ENCODE data around the gene CNKSR3.

CNKSR3 gene

DNA sequence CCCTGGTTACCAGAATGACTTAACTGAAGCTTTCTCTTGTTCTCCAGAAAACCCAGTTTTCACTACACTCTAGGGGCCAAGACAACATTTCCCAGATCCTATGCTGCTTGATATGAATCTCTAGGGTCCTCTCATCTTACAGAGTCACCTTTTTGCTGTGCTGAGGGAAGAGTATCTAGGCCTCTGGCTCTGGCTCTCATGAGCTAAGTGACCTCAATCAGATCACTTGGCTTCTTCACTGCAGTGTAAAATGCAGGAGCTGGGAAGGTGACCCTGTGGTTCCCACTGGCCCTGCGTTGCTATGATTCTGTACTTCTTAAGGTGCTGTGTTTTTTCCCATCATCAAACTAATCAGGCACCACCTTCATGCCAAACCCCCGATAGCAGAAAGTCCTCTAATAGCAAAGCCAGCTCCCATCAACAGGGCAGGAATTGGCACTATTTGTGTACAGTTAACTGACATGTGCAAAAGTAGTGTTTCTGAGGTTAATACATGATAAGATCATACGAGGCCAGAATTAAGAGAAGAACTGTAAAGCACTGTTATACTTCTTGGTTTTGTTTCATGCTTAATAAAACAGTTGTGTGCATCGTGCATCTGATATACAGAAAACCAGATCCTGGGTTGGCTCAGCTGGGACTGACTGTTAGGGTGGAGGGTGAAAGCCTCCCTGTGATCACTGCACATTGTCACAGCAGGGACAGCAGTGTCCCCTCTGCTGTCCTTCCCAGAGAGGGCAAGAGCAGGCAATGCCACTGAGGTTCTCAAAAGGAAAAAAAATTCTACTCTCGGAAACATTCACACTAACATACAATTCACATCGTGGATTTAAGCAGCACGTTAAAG lies 46.7 kb downstream of the CNKSR3 start:
- H3K4me1 ChIP-seq (ENCODE audit: control insufficient read depth, insufficient read depth, low read length): peaks cover 18% of the 10 kb centered on the region
- H3K4me3 ChIP-seq (ENCODE audit: low read length): no peak overlapping the region
- H3K36me3 ChIP-seq (ENCODE audit: control insufficient read depth, insufficient read depth, low read length): no peaks in the 10 kb centered on the region
- no peaks in the 10 kb centered on the region for H3K27me3 ChIP-seq (ENCODE audit: control insufficient read depth, insufficient read depth, low read length)
- no peak overlapping the region for H3K9ac ChIP-seq (ENCODE audit: low read length)
- H3K27ac ChIP-seq (ENCODE audit: low read depth, low read length): no peak overlapping the region

DNA sequence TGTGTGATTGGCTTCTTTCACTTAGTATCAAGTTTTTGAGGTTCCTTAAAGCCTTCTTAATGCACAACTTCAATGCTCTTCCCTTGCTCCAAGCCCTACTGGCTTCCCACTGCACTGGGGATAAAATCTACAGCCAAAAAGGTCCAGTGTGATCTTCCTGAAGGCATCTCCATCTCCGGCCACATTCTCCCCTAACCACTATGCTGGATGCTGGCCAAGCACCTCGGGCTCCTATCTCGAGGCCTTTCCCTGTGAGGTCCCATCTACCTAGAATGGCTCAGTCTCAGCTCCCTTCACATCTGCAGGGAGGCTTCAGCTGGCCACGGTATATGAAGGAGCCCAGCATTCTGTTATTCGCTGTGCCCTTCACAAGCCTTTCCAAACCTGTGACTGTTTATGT lies 48.1 kb downstream of the CNKSR3 start:
- peaks cover 29% of the 10 kb centered on the region for H3K4me1 ChIP-seq (ENCODE audit: control insufficient read depth, insufficient read depth, low read length)
- no peak overlapping the region for H3K4me3 ChIP-seq (ENCODE audit: low read length)
- H3K27ac ChIP-seq (ENCODE audit: low read depth, low read length): no peak overlapping the region
- H3K36me3 ChIP-seq (ENCODE audit: control insufficient read depth, insufficient read depth, low read length): no peaks in the 10 kb centered on the region
- H3K27me3 ChIP-seq (ENCODE audit: control insufficient read depth, insufficient read depth, low read length): no peaks in the 10 kb centered on the region
- H3K9ac ChIP-seq (ENCODE audit: low read length): no peak overlapping the region

DNA sequence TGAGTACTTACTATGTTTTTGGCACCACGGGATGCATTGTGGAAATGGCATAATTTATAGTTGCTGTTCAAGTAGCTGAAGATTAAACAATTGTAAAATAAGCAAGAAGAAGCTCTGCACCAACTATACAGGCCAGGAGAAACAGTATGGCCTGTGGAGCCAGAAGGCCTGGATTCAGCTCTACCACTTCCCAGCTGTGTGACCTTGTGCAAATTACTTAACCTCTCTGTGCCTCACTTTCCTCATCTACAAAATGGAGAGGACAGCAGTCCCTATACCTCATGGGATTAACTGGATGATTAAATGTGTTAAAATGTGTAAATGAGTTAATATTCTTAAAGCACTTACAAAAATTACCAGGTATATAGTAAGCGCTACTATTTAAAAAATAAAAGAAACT lies 49.1 kb downstream of the CNKSR3 start:
- H3K4me3 ChIP-seq (ENCODE audit: low read length): no peak overlapping the region

DNA sequence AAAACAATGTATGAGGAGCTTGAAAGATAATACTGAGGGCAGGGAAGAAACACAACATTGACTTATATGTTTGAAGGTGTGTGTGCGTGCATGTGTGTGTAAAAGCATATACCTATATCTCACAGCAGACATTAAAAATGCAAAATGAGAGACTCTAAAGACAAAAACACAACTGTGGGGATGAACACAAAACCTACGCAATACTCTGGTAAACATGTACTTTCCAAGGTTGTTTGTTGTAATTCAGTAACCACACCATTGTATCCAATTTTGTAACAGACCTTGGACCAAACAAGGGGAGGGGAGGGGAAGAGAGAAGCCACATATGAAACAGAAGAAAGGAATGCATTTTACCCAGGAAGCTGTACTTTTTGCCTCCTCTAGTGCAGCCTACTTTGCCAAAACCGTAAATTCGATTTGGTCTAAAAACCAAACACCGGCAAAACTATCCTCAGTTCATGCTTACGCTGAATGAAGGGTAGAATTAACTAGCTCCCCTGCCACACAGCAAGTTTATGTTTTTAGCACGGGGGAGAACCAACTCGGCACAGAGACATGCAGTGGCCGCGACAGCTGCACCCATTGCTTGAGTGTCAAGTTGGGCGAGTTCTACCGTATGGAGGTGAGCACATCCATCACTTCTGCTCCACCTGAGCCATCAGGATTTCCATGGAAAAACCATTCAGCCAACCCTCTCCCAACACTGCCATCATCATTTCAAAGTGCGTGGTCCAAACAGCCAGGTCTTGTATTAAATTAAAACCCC lies 50.0 kb downstream of the CNKSR3 start:
- H3K27ac ChIP-seq (ENCODE audit: low read depth, low read length): peak overlapping the region; percentile 88
- H3K27me3 ChIP-seq (ENCODE audit: control insufficient read depth, insufficient read depth, low read length): no peaks in the 10 kb centered on the region
- H3K9ac ChIP-seq (ENCODE audit: low read length): no peak overlapping the region
- peaks cover 32% of the 10 kb centered on the region for H3K4me1 ChIP-seq (ENCODE audit: control insufficient read depth, insufficient read depth, low read length)
- H3K36me3 ChIP-seq (ENCODE audit: control insufficient read depth, insufficient read depth, low read length): no peaks in the 10 kb centered on the region
- H3K4me3 ChIP-seq (ENCODE audit: low read length): no peak overlapping the region

More for the DNA sequence above, 49.1 kb downstream of the CNKSR3 start:
- Histone ChIP-seq H3K4me1 (ENCODE audit: control insufficient read depth, insufficient read depth, low read length) (peaks cover 32% of the 10 kb centered on the region), H3K27ac (ENCODE audit: low read depth, low read length) (peak overlapping the region; percentile 88), H3K36me3 (ENCODE audit: control insufficient read depth, insufficient read depth, low read length) (no peaks in the 10 kb centered on the region), H3K9ac (ENCODE audit: low read length) (no peak overlapping the region), H3K27me3 (ENCODE audit: control insufficient read depth, insufficient read depth, low read length) (no peaks in the 10 kb centered on the region)

DNA sequence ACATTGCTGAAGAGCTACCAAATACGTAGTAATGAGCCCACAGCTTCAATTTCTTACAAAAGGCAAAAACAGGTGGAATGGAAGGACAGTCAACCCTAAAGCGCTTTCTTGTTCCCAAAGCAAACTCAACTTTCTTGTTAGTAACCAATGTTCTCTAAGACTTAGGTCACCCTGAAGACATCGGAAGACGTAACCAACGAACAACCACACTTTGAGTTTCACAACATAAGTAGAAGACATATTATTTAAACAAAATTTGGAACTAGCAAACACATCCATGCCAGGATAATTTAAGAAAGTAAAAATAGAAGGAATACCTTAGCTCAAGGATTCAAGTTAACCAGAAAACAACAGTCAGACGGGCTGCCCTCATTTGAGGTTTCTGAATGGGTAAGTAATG lies 51.0 kb downstream of the CNKSR3 start:
- Histone ChIP-seq H3K4me3 (ENCODE audit: low read length) (peak overlapping the region; percentile 28), H3K36me3 (ENCODE audit: control insufficient read depth, insufficient read depth, low read length) (no peaks in the 10 kb centered on the region), H3K27me3 (ENCODE audit: control insufficient read depth, insufficient read depth, low read length) (no peaks in the 10 kb centered on the region), H3K9ac (ENCODE audit: low read length) (no peak overlapping the region), H3K27ac (ENCODE audit: low read depth, low read length) (peak overlapping the region; percentile 88), H3K4me1 (ENCODE audit: control insufficient read depth, insufficient read depth, low read length) (peaks cover 32% of the 10 kb centered on the region)

DNA sequence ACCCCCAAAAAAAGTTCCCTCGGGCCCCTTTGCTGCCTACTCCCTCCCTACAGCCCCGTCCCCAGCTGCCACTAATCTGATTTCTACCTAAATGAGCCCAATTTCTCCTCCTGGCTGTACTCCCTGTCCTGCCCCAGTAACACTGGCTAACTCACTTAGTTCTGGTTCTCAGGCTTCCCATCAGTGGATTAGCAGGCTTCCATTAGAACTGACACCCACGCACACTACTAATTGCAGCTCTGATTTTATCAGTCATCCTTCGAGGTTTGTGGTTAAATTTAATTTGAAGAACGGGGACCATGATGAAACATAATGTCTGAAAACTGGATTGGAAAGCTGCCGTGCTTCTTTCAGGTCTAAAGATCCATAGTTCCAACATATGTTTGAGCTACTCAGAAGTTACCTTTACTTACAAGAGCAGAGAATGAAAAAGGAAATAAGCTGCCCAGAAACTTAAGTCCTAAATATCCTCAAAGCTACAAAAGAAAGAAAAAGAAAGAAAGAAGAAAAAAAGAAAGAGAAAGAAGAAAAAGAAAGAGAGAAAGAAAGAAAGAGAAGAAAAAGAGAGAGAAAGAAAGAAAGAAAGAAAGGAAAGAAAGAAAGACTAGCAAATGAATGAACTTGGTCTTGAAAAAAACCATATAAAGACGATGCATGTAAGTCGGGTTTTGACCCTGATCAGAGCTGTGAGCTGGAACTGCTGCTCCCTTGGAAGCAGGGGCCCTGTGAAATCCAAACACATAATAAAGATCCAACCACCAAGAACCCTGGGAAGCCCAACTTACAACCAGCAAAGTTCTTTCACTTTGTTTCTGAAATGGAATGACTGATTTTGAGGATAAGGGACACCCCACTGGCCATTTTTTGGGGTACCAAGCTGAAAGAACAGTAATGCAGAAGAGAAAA lies 51.7 kb downstream of the CNKSR3 start:
- peak overlapping the region; percentile 88 for H3K27ac ChIP-seq (ENCODE audit: low read depth, low read length)
- peak overlapping the region; percentile 28 for H3K4me3 ChIP-seq (ENCODE audit: low read length)
- peaks cover 32% of the 10 kb centered on the region for H3K4me1 ChIP-seq (ENCODE audit: control insufficient read depth, insufficient read depth, low read length)

DNA sequence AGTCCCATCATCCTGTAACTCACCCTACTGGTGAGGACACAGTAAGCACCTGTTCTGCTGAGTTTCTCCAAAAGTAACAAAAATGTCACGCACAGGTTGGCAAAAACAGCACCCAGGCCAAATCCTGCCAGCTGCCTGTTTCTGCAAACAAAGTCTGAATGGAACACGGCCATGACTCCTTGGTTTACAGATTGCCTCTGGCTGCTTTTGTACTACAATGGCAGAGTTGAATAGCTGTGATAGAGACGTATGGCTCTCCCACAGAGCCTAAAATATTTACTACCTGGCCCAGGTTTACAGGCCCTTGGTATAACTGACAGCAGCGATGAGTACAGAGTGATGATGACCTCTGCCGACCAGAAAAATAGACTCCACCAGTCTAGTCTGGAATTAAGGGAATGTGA lies 52.6 kb downstream of the CNKSR3 start:
- peak overlapping the region; percentile 88 for H3K27ac ChIP-seq (ENCODE audit: low read depth, low read length)
- no peaks in the 10 kb centered on the region for H3K27me3 ChIP-seq (ENCODE audit: control insufficient read depth, insufficient read depth, low read length)
- H3K36me3 ChIP-seq (ENCODE audit: control insufficient read depth, insufficient read depth, low read length): no peaks in the 10 kb centered on the region
- H3K4me1 ChIP-seq (ENCODE audit: control insufficient read depth, insufficient read depth, low read length): peaks cover 35% of the 10 kb centered on the region
- H3K9ac ChIP-seq (ENCODE audit: low read length): no peak overlapping the region
- H3K4me3 ChIP-seq (ENCODE audit: low read length): no peak overlapping the region

More for the DNA sequence above, 51.7 kb downstream of the CNKSR3 start:
- no peaks in the 10 kb centered on the region for H3K27me3 ChIP-seq (ENCODE audit: control insufficient read depth, insufficient read depth, low read length)
- H3K36me3 ChIP-seq (ENCODE audit: control insufficient read depth, insufficient read depth, low read length): no peaks in the 10 kb centered on the region
- H3K9ac ChIP-seq (ENCODE audit: low read length): no peak overlapping the region

DNA sequence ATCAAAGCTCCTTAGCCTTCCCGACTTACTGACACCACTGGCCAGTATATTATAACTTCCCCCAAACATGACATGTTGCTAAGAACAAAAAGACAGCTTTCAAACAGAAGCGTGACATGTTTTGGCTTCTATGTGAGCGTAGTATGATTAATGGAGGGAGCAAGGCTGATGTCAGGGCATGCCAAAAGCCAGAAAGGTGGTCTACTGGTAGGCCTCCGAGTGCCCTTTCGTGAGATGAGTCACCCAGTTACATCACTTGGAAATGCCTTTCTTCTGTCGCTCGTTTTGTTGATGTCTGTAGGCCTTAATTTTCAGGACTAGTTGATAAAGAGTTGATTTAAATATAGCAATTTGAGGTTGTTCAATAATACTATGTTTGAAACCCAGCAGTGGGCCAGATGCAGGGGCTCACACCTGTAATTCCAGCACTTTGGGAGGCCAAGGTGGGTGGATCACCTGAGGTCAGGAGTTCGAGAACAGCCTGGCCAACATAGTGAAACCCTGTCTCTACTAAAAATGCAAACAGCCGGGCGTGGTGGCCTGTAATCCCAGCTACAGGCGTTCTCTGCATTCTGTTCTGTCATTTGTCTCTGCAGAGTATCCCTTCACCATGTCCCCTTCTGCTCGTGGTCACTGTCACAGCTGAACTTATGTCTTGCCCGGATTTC lies 53.3 kb downstream of the CNKSR3 start:
- Histone ChIP-seq H3K4me3 (ENCODE audit: low read length) (no peak overlapping the region), H3K27ac (ENCODE audit: low read depth, low read length) (peak overlapping the region; percentile 88), H3K36me3 (ENCODE audit: control insufficient read depth, insufficient read depth, low read length) (no peaks in the 10 kb centered on the region), H3K9ac (ENCODE audit: low read length) (no peak overlapping the region), H3K4me1 (ENCODE audit: control insufficient read depth, insufficient read depth, low read length) (peaks cover 35% of the 10 kb centered on the region), H3K27me3 (ENCODE audit: control insufficient read depth, insufficient read depth, low read length) (no peaks in the 10 kb centered on the region)

DNA sequence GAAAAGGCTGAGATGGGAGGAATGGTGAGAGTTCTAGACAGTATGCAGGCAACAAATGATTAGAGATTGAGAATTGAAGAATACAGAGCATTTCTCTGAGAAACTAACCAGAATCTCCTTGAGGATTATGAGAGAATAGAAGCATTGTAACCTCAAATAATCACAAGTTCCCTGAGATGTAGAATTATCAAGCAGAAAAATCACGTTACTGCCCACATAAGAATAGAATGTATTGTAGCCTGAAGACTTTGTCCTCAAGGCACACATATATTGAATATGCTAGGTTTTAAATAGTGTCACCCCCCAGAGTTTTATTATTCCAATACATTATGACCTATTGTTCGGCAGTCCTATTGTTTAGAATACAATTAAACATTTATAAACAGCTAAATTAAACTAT lies 57.2 kb downstream of the CNKSR3 start:
- peak overlapping the region; percentile 72 for H3K27ac ChIP-seq (ENCODE audit: low read depth, low read length)
- no peaks in the 10 kb centered on the region for H3K27me3 ChIP-seq (ENCODE audit: control insufficient read depth, insufficient read depth, low read length)
- H3K36me3 ChIP-seq (ENCODE audit: control insufficient read depth, insufficient read depth, low read length): no peaks in the 10 kb centered on the region
- H3K4me3 ChIP-seq (ENCODE audit: low read length): no peak overlapping the region
- no peak overlapping the region for H3K9ac ChIP-seq (ENCODE audit: low read length)
- H3K4me1 ChIP-seq (ENCODE audit: control insufficient read depth, insufficient read depth, low read length): peaks cover 25% of the 10 kb centered on the region

DNA sequence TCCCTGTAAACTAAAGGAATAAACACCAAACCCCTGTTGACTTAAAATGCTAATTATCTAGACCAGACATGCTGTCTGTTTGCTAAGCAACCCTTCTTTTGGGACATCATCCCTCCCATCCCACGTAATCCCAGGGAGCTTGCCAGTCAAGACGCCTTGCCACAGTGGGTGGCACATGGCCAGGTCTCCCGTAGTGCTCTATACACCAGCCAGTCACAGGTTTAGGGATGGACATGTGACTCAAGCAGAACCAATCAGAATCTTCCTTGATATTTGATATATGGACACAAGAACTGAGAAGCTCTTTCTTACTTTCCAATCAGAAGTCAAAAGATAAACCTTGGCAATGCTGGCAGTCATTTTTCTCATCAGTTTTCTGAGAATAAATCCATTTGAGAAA lies 60.0 kb downstream of the CNKSR3 start:
- H3K27me3 ChIP-seq (ENCODE audit: control insufficient read depth, insufficient read depth, low read length): no peaks in the 10 kb centered on the region
- peaks cover 32% of the 10 kb centered on the region for H3K4me1 ChIP-seq (ENCODE audit: control insufficient read depth, insufficient read depth, low read length)
- H3K27ac ChIP-seq (ENCODE audit: low read depth, low read length): peak overlapping the region; percentile 1
- H3K4me3 ChIP-seq (ENCODE audit: low read length): no peak overlapping the region
- H3K36me3 ChIP-seq (ENCODE audit: control insufficient read depth, insufficient read depth, low read length): no peaks in the 10 kb centered on the region
- no peak overlapping the region for H3K9ac ChIP-seq (ENCODE audit: low read length)

DNA sequence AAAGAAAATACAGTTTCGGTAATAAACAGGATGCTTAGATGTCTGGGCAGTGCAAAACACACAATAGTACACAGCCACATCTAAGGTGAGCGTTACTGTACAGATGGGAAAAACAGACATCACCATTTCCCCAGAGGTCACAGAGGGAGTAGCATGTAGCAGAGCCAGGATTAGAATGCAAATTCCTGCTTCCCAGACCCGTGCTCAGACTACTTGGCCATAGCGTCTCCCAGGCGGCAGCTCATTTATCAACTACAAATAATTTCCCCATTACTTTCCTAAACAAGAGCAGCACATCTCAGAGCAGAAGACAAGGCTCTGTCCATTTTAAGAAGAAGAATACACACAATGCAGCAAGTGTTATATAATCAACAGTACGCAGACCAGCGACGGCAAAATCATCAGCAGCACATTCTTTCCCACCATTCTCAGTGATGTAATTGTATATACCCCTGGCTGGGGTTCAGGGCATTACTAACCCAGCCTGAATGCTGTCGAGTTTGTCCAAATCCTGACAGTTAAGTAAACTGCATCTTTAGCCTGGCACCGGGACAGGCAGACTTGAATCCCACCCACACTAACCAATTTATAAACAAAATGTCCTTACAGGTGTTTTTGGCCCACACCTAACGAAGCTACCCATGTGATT lies 61.9 kb downstream of the CNKSR3 start:
- peak overlapping the region; percentile 70 for H3K27ac ChIP-seq (ENCODE audit: low read depth, low read length)
- no peak overlapping the region for H3K4me3 ChIP-seq (ENCODE audit: low read length)
- no peak overlapping the region for H3K9ac ChIP-seq (ENCODE audit: low read length)
- no peaks in the 10 kb centered on the region for H3K36me3 ChIP-seq (ENCODE audit: control insufficient read depth, insufficient read depth, low read length)
- H3K4me1 ChIP-seq (ENCODE audit: control insufficient read depth, insufficient read depth, low read length): peaks cover 34% of the 10 kb centered on the region
- no peaks in the 10 kb centered on the region for H3K27me3 ChIP-seq (ENCODE audit: control insufficient read depth, insufficient read depth, low read length)
